GM23338 (cell line): ENCODE measurements around the gene SNRPD3. TPM values are rescaled to one million over a fixed set of nuclear protein-coding genes. Genes with fewer than 3 reads are reported as not detected.

Experiments used
- ATAC-seq: fragments of 200-7000 bp; cut with Tn5 transposase; 3 replicates; pipeline ENCODE4 v1.9.1; 2020
- DNase-seq: peaks from one replicate; pipeline ENCODE4 v3.0.0-alpha.2; 2015; ENCODE audit warnings: low spot score
- H2AFZ ChIP-seq: fragments of 200-600 bp; sonication (generic); 2 replicates; pipeline ENCODE4 v1.8.0; 2016; ENCODE audit warnings: antibody characterized with exemption, mild to moderate bottlenecking, moderate library complexity
- H3F3A ChIP-seq: fragments of 200-600 bp; sonication (generic); replicated peaks from 2 replicates; pipeline ENCODE4 v1.8.0; 2017; ENCODE audit warnings: antibody characterized with exemption, mixed run types, low read depth
- H3K27ac ChIP-seq: fragments of 200-600 bp; sonication (generic); 2 replicates; pipeline ENCODE4 v1.6.1; 2016; ENCODE audit warnings: low read depth
- H3K27me3 ChIP-seq: fragments of 200-600 bp; sonication (generic); 2 replicates; pipeline ENCODE4 v1.8.0; 2016; ENCODE audit warnings: mild to moderate bottlenecking, mixed run types, moderate library complexity; ENCODE audit not compliant: insufficient read depth
- H3K36me3 ChIP-seq: fragments of 200-600 bp; sonication (generic); 2 replicates; pipeline ENCODE4 v1.8.0; 2016; ENCODE audit warnings: mild to moderate bottlenecking; ENCODE audit not compliant: insufficient read depth
- H3K4me1 ChIP-seq: fragments of 200-600 bp; sonication (generic); 2 replicates; pipeline ENCODE4 v1.8.0; 2016; ENCODE audit warnings: mild to moderate bottlenecking, moderate library complexity; ENCODE audit not compliant: insufficient read depth
- H3K4me2 ChIP-seq: fragments of 200-600 bp; sonication (generic); 2 replicates; pipeline ENCODE4 v1.7.1; 2017; ENCODE audit warnings: mixed run types
- H3K4me3 ChIP-seq: fragments of 200-600 bp; sonication (generic); 2 replicates; pipeline ENCODE4 v1.6.1; 2016; ENCODE audit warnings: mixed run types
- H3K79me2 ChIP-seq: fragments of 200-600 bp; sonication (generic); replicated peaks from 2 replicates; pipeline ENCODE4 v1.8.0; 2017; ENCODE audit warnings: mild to moderate bottlenecking; ENCODE audit not compliant: insufficient read depth
- H3K9me2 ChIP-seq: fragments of 200-600 bp; sonication (generic); 2 replicates; pipeline ENCODE4 v1.8.0; 2017; ENCODE audit not compliant: insufficient read depth
- H4K20me1 ChIP-seq: fragments of 200-600 bp; sonication (generic); replicated peaks from 2 replicates; pipeline ENCODE4 v1.8.0; 2017; ENCODE audit warnings: mild to moderate bottlenecking; ENCODE audit not compliant: insufficient read depth
- H3K27ac Mint-ChIP-seq: 2 replicates; pipeline ENCODE4 v1.8.0; 2020; ENCODE audit warnings: inconsistent platforms, mild to moderate bottlenecking, moderate library complexity, mixed read lengths
- H3K27me3 Mint-ChIP-seq: 3 replicates; pipeline ENCODE4 v1.8.0; 2022; ENCODE audit warnings: low read depth, mild to moderate bottlenecking, moderate library complexity, mixed read lengths, inconsistent platforms; ENCODE audit not compliant: insufficient read depth, poor library complexity
- H3K36me3 Mint-ChIP-seq: 3 replicates; pipeline ENCODE4 v1.8.0; 2021; ENCODE audit warnings: low read depth, mild to moderate bottlenecking, inconsistent platforms, moderate library complexity, mixed read lengths
- H3K4me1 Mint-ChIP-seq: 3 replicates; pipeline ENCODE4 v1.8.0; 2020; ENCODE audit warnings: mild to moderate bottlenecking, inconsistent platforms, mixed read lengths
- H3K4me3 Mint-ChIP-seq: 3 replicates; pipeline ENCODE4 v1.8.0; 2021; ENCODE audit warnings: moderate library complexity, mild to moderate bottlenecking, inconsistent platforms, mixed read lengths
- H3K9me3 Mint-ChIP-seq: 3 replicates; pipeline ENCODE4 v1.8.0; 2020; ENCODE audit warnings: moderate library complexity, mild to moderate bottlenecking, inconsistent platforms, mixed read lengths
- CREB1 ChIP-seq: fragments of 250-450 bp; sonication (Bioruptor Pico); IDR thresholded peaks from 2 replicates; pipeline ENCODE4 v1.5.0; 2020; ENCODE audit warnings: low read depth, mild to moderate bottlenecking, moderate library complexity
- CTCF ChIP-seq, 2 experiments: fragments of 200-600 bp in 1 of 2; sonication (generic) in 1 of 2; conservative IDR thresholded peaks; 2 replicates each; pipeline versions ENCODE4 v1.5.1 to v1.6.1; 2016 to 2017; ENCODE audit warnings: antibody characterized with exemption in 2 of 2, low read depth in 2 of 2, mild to moderate bottlenecking in 2 of 2, moderate library complexity in 1 of 2
- ETS1 ChIP-seq: IDR thresholded peaks from 2 replicates; pipeline ENCODE4 v1.6.1; 2016; ENCODE audit warnings: antibody characterized with exemption
- EZH2 ChIP-seq: fragments of 200-600 bp; sonication (generic); IDR thresholded peaks from one replicate; pipeline ENCODE4 v1.8.0; 2017; ENCODE audit warnings: antibody characterized with exemption, mild to moderate bottlenecking, low read depth; ENCODE audit not compliant: unreplicated experiment
- NANOG ChIP-seq: IDR thresholded peaks from 2 replicates; pipeline ENCODE4 v1.6.1; 2016; ENCODE audit warnings: antibody characterized with exemption, borderline replicate concordance
- POLR2AphosphoS5 ChIP-seq: IDR thresholded peaks from 2 replicates; pipeline ENCODE4 v1.6.1; 2016; ENCODE audit warnings: antibody characterized with exemption, low read depth
- REST ChIP-seq: IDR thresholded peaks from one replicate; pipeline ENCODE4 v1.6.1; 2018; ENCODE audit warnings: antibody characterized with exemption; ENCODE audit not compliant: unreplicated experiment
- STAT1 ChIP-seq: IDR thresholded peaks from one replicate; pipeline ENCODE4 v1.6.1; 2016; ENCODE audit warnings: antibody characterized with exemption; ENCODE audit not compliant: unreplicated experiment
- ZNF114 ChIP-seq: fragments of 250-450 bp; sonication (Bioruptor Pico); IDR thresholded peaks from 2 replicates; pipeline ENCODE4 v1.5.0; 2020; ENCODE audit warnings: mild to moderate bottlenecking, moderate library complexity
- ZNF331 ChIP-seq: fragments of 250-450 bp; sonication (Bioruptor Pico); IDR thresholded peaks from 2 replicates; pipeline ENCODE4 v1.5.0; 2020; ENCODE audit warnings: low read depth, mild to moderate bottlenecking, moderate library complexity
- polyA plus RNA-seq: library from polyadenylated mRNA; unstranded; fragments of >200 nt; fragmentation: Nextera tagmentation; extraction: Ambion mirVana; gene quantifications from 2 replicates; pipeline ENCODE4 v1.2.1, GENCODE V29; 2016
- total RNA-seq: library from RNA; depleted of rRNA; stranded (reverse); fragments of >200 nt; shearing (Covaris generic); gene quantifications from 2 replicates; pipeline ENCODE4 v1.2.3, GENCODE V29; 2014
- TF ChIP-seq, protein P1 (sequence below): fragments of 250-450 bp; sonication (Bioruptor Pico); IDR thresholded peaks from 2 replicates; pipeline ENCODE4 v1.5.0; 2020; ENCODE audit warnings: mild to moderate bottlenecking, moderate library complexity

SNRPD3 gene
- total and polyA plus RNA-seq, 2 experiments from 2014 or later, result 314 to 375 TPM

DNA sequence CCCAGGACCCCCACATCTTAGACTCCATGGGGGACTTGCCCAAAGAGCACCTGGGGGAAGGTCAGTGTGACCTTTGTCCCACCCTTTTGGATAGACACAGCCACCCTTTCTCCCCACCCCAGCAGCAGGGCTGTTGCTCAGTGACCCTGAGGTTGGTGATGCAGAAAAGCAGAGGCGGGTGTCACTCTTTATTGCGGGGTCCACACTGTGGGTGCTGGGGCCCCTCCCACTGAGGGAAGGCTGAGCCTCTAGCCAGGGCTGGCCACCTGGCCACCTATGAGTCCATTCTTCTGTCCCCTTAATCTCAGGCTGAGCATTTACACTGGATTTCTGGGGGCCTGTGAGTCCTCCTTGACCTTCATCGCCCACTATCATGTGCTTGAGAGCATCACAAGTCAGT lies 29.7 kb downstream of the SNRPD3 start (continued):
- TF ChIP-seq REST (no peak), NANOG (no peak), ZNF114 (no peak), CREB1 (CRISPR knock-in tag) (no peak)

GRCh38 chr22:24585927-24586546 lies 30.2 kb downstream of the SNRPD3 start:
- Mint-ChIP-seq H3K4me1 (no peaks in the 10 kb centered on the region; the same call in 2 of the 3 replicates), H3K36me3 (no peaks in the 10 kb centered on the region), H3K27me3 (peaks cover 3% of the 10 kb centered on the region), H3K4me3 (no peak overlapping the region), H3K27ac (no peak overlapping the region), H3K9me3 (no peaks in the 10 kb centered on the region)
- Histone ChIP-seq H3K79me2 (no peaks in the 10 kb centered on the region), H3K9me2 (no peaks in the 10 kb centered on the region), H2AFZ (no peak overlapping the region), H3K27ac (no peak overlapping the region), H3F3A (0 out of 2 replicates have a peak, but pooled peaks cover 5% of the 10 kb centered on the region), H3K27me3 (no peaks in the 10 kb centered on the region), H3K4me1 (no peaks in the 10 kb centered on the region), H4K20me1 (no peaks in the 10 kb centered on the region), H3K4me3 (no peak overlapping the region), H3K4me2 (no peak overlapping the region), H3K36me3 (no peaks in the 10 kb centered on the region)
- DNase-seq, result no peak
- ATAC-seq, result no peak
- TF ChIP-seq, protein P1, sequence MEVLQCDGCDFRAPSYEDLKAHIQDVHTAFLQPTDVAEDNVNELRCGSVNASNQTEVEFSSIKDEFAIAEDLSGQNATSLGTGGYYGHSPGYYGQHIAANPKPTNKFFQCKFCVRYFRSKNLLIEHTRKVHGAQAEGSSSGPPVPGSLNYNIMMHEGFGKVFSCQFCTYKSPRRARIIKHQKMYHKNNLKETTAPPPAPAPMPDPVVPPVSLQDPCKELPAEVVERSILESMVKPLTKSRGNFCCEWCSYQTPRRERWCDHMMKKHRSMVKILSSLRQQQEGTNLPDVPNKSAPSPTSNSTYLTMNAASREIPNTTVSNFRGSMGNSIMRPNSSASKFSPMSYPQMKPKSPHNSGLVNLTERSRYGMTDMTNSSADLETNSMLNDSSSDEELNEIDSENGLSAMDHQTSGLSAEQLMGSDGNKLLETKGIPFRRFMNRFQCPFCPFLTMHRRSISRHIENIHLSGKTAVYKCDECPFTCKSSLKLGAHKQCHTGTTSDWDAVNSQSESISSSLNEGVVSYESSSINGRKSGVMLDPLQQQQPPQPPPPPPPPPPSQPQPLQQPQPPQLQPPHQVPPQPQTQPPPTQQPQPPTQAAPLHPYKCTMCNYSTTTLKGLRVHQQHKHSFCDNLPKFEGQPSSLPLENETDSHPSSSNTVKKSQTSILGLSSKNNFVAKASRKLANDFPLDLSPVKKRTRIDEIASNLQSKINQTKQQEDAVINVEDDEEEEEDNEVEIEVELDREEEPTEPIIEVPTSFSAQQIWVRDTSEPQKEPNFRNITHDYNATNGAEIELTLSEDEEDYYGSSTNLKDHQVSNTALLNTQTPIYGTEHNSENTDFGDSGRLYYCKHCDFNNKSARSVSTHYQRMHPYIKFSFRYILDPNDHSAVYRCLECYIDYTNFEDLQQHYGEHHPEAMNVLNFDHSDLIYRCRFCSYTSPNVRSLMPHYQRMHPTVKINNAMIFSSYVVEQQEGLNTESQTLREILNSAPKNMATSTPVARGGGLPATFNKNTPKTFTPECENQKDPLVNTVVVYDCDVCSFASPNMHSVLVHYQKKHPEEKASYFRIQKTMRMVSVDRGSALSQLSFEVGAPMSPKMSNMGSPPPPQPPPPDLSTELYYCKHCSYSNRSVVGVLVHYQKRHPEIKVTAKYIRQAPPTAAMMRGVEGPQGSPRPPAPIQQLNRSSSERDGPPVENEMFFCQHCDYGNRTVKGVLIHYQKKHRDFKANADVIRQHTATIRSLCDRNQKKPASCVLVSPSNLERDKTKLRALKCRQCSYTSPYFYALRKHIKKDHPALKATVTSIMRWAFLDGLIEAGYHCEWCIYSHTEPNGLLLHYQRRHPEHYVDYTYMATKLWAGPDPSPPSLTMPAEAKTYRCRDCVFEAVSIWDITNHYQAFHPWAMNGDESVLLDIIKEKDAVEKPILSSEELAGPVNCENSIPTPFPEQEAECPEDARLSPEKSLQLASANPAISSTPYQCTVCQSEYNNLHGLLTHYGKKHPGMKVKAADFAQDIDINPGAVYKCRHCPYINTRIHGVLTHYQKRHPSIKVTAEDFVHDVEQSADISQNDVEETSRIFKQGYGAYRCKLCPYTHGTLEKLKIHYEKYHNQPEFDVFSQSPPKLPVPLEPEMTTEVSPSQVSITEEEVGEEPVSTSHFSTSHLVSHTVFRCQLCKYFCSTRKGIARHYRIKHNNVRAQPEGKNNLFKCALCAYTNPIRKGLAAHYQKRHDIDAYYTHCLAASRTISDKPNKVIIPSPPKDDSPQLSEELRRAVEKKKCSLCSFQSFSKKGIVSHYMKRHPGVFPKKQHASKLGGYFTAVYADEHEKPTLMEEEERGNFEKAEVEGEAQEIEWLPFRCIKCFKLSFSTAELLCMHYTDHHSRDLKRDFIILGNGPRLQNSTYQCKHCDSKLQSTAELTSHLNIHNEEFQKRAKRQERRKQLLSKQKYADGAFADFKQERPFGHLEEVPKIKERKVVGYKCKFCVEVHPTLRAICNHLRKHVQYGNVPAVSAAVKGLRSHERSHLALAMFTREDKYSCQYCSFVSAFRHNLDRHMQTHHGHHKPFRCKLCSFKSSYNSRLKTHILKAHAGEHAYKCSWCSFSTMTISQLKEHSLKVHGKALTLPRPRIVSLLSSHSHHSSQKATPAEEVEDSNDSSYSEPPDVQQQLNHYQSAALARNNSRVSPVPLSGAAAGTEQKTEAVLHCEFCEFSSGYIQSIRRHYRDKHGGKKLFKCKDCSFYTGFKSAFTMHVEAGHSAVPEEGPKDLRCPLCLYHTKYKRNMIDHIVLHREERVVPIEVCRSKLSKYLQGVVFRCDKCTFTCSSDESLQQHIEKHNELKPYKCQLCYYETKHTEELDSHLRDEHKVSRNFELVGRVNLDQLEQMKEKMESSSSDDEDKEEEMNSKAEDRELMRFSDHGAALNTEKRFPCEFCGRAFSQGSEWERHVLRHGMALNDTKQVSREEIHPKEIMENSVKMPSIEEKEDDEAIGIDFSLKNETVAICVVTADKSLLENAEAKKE (CRISPR knock-in tag), result no peak
- no peak for TF ChIP-seq CREB1 (CRISPR knock-in tag)
- TF ChIP-seq EZH2, result no peak
- no peak for TF ChIP-seq ZNF114
- no peak for TF ChIP-seq POLR2AphosphoS5
- no peak for TF ChIP-seq ETS1
- TF ChIP-seq ZNF331 (CRISPR knock-in tag), result no peak
- TF ChIP-seq STAT1, result no peak
- no peak for TF ChIP-seq CTCF (conservative IDR thresholded peaks at IDR 0.05; ENCODE audit: low read depth in 2 of 2)
